Measurements from ENCODE around the gene HNRNPH1.

The HNRNPH1 gene

DNA sequence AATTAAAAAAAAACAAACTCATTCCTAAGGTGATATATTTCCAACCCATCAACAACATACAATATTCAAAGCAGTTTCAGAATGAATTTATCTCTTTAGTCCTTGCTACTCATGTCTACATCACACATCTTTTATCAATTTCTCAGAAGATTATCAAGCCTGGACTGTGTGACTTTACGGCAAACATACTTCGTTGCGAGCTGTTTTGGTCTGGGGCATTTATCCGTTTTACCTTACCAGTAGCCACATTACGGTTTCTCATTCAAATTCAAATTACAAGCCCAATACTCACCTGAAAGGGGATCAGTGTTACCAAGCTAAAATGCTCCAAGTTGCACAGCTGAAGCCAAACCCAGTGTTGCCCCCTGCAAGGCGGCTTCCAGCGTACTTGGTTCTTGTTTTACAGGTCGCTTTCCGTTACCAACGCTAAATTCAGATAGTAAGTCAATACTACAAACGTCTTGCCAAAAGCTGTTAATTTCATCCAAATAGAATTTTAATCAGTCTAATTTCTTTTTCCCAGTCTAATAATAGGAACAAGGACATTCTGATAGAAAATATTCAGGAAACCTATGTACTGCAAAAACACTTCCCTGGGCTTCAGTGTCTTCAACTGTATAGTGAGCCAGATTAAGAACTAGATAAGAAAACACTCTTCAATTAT lies 1.8 kb downstream of the HNRNPH1 start:
- no peak for DNase-seq (ENCODE audit: low spot score)

DNA sequence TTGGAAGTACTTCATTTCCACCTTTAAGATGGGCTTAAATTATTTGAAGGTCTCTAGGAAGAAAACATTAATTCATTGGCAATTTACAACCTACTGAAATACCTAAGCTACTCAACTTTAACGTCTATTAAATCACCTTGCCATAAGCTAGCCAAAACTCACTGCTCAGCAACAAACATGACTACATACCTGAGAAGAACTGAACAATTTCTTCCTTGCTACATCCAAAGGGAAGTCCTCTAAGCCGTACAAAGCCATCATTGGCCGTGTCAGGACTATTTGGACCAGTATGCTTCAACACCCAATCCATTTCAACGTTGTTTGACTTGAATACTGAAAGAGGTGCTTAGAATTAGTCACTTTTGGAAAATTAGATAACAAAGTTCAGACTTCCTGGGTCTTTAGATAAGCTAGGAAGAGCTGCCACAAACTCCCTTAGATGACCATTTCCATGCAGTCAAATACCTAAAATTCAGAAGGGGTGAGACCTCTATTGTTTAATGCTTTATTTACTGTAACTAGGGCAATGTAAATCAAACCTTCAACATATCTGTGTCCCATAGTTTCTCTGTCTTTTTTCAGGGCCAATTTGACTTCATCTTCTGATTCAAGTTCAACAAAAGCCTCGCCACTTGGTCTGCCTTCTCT lies 2.6 kb downstream of the HNRNPH1 start:
- DNase-seq (ENCODE audit: low spot score): peak; percentile 26

DNA sequence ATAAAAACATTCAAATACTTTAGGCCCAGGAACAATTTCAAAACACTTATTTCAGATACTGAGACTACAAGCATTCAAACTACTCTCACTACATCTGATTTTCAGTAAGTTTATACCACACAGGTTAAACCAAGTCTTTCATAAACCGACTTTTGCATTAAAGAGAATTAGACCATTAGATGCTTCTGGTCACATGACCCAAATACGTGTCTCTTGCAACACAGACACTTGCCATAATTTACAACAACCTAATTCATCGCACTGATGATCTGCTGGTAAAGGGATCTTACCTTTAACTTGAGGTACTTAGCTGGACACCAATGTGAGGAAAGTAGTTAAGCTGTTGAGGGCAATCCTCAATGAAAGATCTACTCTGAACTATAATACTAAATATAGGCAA lies 3.2 kb downstream of the HNRNPH1 start:
- DNase-seq (ENCODE audit: low spot score): peak; percentile 36

DNA sequence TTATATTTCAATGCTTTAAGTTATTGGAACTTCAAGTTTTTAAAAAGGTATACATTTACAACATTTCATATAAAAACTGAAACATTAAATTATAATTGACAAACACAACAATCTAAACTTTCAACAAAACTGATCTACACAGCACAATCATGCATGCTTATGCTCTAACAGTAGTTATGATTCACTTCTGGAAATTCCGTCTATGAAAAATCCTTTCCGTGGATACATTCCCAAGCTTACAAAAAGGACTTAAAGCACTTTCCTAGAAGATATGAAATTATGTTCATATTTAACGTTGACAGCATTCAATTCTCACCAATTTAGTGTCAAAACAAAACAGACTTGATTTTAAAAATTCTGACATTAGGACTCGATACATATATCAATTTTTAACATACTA lies 3.7 kb downstream of the HNRNPH1 start:
- DNase-seq (ENCODE audit: low spot score): no peak

DNA sequence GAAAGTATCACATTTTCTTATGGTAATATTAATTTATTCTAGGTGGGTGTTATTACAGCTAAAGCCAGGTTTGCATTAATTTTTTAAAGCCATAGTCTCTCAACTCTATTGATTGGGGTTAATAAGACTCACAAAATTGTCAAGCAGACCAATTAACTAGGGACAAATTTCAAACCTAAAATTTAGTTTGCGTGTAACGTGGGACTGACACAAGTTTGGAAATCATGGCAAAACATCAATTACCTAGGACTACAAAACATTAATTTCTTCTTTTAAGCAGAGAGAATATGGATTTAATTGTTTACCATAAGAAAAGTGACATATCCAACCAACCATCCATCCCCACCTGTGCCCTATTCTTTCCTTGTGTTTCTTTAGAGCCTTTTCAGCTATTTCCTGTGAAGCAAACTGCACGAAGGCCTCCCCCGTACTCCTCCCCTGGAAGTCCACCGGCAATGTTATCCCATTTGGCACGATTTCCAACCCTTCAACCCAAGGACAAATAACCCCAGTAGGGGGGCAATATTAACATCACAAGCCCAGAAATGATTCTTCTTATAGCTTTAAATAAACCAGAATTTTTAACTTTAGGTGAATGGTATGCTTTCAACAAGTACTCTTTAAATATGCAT lies 4.4 kb downstream of the HNRNPH1 start:
- DNase-seq (ENCODE audit: low spot score): no peak

DNA sequence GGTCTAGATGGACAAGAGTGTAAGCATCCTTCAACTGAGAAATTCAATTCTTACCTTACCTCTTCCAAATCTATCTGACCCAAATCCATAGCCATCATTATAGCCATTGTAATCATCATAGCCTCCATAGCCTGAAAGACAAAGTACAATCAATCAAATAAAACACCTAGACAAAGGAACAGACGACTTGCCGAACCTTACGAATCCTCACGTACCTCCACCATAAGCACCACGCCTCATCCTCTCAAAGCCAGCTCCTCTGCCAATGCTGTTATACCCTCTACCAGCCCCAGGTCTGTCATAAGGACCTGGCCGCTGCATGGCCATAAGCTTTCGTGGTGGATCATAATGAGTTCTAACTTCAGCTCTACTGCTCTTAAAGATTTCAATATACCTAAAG lies 5.5 kb downstream of the HNRNPH1 start:
- DNase-seq (ENCODE audit: low spot score): no peak

DNA sequence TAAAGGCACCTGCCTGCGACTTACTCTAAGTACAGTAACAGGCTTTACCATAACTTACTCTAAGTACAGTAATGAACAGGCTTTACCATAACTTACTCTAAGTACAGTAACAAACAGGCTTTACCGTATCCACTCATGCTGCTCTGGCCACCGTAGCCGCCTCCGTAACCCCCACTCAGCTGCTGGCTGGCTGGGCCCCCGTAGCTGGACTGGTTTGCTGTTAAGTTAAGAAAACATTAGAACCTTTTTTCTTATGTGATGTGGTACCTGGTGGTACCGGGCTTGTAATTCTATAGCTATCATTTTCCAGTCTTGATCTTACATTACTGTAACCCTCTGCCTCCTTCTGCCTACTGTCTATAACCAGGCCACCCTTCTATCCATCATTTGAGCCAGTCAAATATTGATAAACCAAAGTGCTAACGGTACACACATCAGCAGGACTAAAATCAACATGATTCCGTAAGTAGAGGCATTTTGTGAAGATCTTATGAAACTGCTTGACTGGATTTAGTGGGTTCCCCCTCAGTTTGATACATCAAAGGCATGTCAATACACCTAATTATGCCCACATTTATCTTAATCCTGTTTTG lies 7.4 kb downstream of the HNRNPH1 start:
- DNase-seq (ENCODE audit: low spot score): peak; percentile 26

DNA sequence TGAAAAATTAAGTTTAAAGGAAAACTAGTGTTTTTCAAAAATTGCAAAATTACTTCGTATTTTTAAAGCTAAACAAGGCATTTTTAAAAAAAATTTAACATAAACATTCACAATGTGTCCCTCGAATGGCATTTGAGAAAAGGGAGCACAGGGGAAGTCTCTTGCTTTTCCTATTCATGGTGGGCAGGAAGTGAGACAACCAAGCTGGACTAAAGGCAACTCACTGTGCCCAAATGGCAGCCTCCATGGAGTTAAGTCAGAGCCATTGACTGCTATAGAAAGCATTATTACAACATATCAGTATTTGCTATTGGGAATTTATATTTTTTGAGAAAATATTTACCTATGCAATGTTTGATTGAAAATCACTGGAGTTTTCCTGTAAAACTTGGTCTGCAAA lies 8.3 kb downstream of the HNRNPH1 start:
- peak; percentile 30 for DNase-seq (ENCODE audit: low spot score)

DNA sequence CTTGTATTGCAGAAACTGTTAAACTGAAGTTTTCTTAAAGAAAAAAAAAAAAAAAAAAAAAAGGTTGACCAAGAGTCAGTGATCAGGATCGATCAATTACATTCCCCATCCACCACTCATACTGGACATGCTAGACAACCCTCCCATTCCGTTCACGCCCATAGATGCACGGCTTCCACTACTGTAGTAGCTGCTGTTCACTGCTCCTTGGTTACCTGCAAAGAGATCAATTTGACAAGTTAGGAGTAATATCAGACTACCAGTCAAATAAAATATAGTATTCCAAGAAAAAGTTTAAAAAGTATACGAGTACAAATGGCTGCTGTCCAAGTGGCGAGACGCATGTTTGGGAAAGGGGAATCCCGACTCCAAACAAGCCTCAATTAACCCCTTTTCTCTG lies 8.7 kb downstream of the HNRNPH1 start:
- DNase-seq (ENCODE audit: low spot score): peak; percentile 28

DNA sequence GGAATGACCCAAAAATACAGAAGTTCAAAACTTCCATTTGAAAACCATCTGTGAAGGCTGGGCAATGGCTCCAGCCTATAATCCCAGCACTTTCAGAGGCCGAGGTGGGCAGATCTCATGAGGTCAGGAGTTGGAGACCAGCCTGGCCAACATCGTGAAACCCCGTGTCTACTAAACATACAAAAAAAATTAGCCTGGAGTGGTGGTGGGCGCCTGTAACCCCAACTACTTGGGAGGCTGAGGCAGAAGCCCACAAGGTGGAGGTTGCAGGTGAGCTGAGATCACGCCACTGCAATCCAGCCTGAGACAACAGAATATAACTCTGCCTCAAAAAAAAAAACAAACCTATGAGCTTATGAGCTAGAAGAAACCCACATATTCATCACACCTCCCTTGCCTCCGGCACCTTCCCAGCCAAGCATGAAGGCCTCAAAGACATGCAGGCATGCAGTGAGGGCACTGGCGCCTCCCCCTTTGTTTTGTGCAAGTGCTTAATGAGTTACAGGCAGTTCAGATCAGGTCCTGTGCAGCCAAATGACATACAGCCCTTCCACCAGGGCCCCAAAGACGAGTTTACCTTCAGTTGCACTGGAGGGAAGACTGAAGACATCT lies 9.9 kb downstream of the HNRNPH1 start:
- DNase-seq (ENCODE audit: low spot score): peak; percentile 68

DNA sequence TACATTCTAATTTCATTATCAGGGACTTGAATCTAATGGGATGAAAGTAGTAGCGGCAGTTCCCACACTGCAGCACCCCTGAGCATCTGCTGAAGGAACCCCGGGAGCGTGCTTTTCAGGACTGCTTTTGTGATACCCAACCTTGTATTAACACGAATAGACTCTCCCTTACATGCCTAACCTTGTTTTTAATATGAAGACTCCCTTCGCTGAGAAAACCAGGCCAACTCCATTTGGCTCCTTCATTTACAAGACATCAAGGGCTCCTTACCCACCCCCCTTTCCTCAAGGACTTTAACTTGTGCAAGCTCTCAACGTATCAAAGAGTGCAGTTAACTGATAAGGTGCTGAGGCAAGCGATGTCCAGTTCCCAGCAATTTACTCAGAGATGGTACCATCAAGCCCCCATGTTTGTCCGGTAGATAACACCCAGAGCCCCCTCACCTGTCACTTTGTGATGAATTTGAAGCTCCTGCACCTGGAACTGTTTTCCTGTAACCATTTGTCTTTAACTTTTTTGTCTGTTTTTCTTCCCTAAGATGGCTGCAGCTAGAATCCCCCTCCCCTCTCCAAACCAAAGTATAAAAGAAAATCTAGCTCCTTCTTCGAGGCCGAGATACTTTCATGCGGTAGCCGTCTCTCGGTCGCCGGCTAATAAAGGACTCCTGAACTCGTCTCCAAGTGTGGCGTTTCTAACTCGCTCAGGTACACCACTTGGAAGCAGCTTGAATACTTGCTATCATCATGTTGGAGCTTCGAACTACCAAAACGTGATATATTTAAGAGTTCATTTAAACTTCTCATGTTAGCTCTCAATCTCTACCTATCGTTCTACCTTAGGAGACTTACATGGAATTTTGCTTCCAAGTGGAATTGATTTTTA lies 10.7 kb downstream of the HNRNPH1 start:
- peak; percentile 64 for DNase-seq (ENCODE audit: low spot score)

DNA sequence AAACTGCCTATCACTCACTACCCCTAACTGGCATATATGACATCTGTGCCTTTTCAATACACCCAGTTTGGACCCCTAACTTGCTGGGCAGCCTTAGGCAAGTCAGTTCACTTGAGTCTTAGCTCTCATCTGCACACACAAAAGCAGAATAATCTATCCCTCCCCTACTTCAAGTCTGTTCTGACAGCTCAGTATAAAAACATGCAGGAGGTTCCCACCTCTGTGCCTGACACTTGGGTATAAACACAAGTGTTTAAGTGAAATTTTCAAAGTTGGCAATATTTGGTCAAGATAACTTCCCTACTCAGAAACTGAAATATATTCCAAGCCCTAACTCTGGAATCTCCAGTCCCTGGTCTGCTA lies 12.6 kb downstream of the HNRNPH1 start:
- peak; percentile 50 for DNase-seq (ENCODE audit: low spot score)

DNA sequence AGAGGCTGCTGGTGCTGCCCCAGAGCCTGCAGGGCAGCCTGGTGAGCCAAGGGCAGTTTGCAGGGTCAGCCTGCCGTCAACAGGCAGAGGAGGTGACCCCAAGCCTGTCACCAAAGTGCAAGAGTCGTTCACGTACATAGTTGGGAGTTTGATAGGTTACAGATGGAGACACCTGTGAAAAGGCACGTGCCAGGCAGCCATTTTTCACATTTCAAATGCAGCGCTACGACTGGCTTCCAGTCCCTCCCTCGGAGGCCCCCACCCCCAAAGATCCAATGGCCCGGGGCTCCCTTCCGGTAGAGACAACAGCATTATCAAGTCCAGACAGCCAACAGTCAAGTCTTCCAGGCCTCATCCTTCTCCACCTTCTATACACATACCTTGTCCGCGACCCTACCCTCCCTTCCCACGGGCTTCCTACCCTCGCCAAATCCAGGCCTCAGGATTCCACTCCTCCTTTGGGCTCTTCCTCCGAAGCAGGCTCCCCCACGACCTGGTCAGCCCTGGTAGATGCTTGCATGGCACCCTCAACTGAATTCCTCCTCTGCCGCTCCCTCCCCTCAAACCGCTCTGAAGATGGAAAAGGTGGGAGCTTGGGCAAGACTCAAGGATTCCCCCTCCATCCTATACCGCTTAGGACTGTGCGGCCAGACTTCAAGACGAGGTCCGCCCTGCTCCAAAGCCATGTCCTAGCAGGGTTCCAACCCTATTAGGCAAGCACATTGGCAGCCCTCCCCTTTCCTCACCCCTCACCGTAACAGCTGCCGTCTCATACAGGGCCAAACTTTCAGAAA lies 13.2 kb downstream of the HNRNPH1 start:
- no peak for DNase-seq (ENCODE audit: low spot score)

DNA sequence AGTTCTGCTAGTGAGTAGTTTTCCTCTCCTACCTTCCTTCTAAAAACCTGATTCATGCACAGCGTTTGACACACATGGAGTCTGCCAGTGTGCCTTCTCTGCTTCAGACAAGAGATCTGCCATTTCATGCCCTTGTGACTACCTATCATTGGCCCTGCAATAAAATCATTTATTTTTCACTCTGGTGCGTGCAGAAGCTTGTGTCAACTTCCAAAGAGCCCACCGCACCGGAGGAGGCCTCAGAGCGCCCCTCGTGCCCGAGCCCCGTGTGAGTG lies 13.7 kb downstream of the HNRNPH1 start:
- DNase-seq (ENCODE audit: low spot score): no peak

DNA sequence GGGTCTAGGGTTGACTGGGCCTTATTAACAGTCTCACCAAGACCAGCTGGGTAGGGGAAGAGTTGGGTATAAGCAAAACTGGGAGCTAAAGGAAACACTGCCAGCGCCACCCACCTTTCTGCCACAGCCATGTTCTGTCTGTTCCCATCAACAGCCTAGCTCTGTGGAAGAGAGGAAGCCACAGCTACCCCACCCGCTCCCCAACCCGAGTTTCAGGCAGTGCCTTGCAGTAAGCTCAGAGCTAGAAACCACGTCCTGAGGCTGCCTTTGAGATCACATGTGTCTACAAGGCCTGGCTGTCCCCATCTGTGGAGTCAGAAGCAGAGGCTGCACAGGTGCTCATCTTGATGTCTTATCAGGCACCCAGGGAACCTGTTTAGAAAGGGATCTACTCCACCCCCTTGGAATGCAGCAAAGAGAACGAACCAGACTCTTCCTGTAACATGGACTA lies 15.3 kb downstream of the HNRNPH1 start:
- DNase-seq (ENCODE audit: low spot score): peak; percentile 41

DNA sequence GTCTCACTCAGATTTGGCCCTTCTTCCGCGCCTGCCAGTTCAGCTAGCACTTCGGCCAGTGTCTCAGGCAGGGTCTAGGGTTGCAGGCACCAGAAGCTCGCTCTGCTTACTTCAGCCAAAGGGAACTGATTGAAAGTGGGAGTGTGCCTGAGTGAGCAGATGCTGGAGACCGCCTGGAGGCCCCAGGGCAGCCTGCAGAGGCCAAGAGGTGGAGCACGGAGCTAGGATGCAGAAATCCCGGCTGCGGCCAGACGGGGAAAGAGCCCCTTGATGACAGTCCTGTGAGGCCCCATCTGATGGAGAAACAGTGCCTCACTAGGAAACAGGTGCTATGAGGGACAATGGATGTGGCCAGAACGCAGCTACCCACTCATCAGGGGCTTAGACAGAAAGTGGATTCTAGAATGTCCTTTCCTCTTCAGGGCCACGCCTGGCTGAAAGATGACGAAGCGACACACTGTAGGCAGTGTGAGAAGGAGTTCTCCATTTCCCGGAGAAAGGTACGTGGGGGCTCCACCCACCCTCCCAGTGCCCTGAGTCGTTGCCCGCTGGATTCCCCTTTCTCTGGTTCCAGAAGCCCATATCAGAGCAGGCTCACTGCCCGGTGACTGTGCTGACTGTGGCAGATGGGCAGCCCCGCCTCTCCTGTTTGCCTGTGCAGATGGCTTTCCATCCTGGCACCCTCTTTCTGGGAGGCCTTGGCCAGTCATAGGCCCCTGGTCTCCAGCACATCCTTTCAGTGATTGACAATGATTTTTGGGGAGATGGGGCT lies 16.1 kb downstream of the HNRNPH1 start:
- no peak for DNase-seq (ENCODE audit: low spot score)

DNA sequence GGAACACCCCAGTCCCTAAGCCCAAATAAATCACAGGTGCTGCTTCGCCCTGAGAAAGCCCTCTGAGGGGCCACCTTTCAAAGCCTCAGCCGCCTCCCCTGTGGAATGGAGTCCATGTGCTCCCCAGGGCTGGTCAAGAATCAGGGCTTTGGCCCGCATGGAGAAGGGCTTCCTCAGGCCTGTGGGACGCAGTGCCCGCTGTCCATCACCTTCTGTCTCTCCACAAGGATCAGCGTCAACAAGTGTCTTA lies 16.6 kb downstream of the HNRNPH1 start:
- DNase-seq (ENCODE audit: low spot score): no peak

DNA sequence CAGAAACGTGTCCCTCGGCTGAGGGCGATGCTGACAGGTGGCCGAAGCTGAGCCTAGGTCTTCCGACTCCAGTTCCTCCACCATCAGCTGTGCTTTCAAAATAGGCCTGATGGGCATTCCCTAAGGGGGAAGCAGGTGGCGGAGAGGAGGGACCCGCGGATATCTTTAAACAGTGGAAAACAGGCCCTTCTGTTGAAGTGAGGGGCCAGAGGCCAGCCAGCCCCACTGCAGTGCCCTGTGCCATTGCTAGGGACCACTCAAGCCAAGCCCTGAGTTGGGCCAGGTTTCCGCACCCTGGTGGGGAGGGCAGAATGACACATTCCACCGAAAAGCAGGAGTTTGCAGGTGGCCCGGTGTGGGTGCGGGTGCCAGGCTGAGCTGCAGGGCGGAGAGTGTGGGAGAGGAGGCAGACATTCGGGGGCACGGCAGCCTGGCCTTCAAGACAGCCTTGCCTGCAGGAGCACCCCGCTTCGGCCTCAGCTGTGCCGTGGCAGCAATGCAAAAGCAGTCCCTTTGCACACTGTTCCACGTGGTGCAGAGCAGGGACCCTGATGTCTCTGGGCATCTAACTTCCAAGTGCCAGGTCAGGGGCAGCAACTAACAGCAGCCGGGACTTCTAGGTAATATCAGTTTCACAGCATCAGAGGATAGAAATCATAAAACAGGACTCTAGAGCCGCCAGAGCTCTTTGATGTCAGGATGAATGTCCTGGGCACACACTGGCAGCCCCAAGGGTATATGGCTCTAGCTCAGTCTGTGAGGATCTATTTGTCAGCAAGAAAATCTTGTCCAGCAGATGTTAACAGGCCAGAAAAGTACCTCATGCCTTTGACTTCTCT lies 17.2 kb downstream of the HNRNPH1 start:
- no peak for DNase-seq (ENCODE audit: low spot score)

DNA sequence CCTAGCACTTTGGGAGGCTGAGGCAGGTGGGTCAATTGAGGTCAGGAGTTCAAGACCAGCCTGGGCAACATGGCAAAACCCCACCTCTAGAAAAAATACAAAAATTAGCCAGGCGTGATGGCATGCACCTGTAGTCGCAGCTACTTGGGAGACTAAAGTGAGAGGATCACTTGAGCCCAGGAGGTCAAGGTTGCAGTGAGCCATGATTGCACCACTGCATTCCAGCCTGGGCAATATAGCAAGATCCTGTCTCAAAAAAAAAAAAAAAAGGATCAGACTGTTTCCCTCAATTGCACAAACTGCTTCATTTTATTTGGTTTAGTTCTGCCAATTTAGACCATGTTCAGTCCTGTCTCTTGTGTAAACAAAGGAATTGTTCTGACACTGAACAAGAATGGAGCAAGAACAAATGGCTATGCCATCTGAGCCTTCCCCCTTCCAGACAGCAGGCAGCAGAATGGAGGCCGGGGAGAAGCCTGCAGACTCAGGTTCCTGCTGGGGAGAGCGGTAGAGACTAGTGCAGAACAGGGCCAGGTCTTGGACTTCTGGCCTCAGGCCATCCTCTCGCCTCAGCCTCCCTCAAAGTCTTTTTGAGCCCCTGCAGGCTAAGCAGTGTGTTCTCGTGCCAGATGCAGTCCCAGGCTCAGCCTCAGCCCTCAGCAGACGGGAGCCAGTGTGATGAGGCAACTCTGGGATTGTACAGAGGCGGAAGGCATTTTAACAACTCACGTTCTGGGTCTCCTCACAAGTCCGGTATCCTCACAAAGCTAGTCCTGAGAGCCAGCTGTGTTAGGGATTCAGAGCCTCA lies 18.2 kb downstream of the HNRNPH1 start:
- DNase-seq (ENCODE audit: low spot score): no peak
